K562 (cell line): ENCODE measurements around the gene SLC27A6. TPM values are rescaled to one million over a fixed set of nuclear protein-coding genes. Genes with fewer than 3 reads are reported as not detected.

Experiments used
- ATAC-seq: fragments of 200-7000 bp; cut with Tn5 transposase; 3 replicates; pipeline ENCODE4 v1.9.1; 2020; ENCODE audit warnings: moderate library complexity
- BruUV-seq: library from RNA; stranded (reverse); fragments of 400-500 nt; replicated peaks from 2 replicates; lab custom pipeline; 2021; lab: Mats Ljungman, UMichigan
- CTCF ChIA-PET: fragments of 300-600 bp; formaldehyde crosslinking; extraction: SDS; loops from one replicate; lab custom pipeline; 2021; ENCODE audit warnings: low intra/inter-chr PET ratio; lab: Yijun Ruan, JAX
- POLR2A ChIA-PET: fragments of 300-600, 350-650 bp; sonication (Branson Sonifier 250); formaldehyde crosslinking; extraction: SDS; loops from one replicate; lab custom pipeline; 2021; ENCODE audit warnings: antibody characterized with exemption, inconsistent platforms; lab: Yijun Ruan, JAX
- DNase-seq, 4 experiments: peaks; one replicate each; pipeline versions ENCODE4 v3.0.0 to v3.0.0-alpha.2; 2011 to 2018; ENCODE audit warnings: low spot score in 3 of 4, mixed read lengths in 3 of 4; ENCODE audit errors: extremely low read depth in 1 of 4
- FAIRE-seq: peaks from 2 replicates; lab custom pipeline; 2011; peaks lifted over from hg19 to GRCh38; lab: Jason Lieb, UNC
- H2AFZ ChIP-seq: 2 replicates; pipeline ENCODE4 v1.6.0; 2011; ENCODE audit warnings: low read depth, low read length, control low read depth, inconsistent platforms
- H3K27ac ChIP-seq: fragments of 200-600 bp; 3 replicates; pipeline ENCODE4 v1.8.0; 2011; ENCODE audit warnings: low read depth, mild to moderate bottlenecking, control low read depth, inconsistent platforms, low read length, moderate library complexity, mixed read lengths; ENCODE audit errors: extremely low read depth
- H3K27me3 ChIP-seq, 2 experiments: fragments of 300-600 bp in 1 of 2; 2 replicates in 1 of 2; 3 replicates in 1 of 2; pipeline versions ENCODE4 v1.6.0 to v1.8.0; 2011; ENCODE audit warnings: inconsistent platforms in 2 of 2, low read length in 2 of 2, mild to moderate bottlenecking in 1 of 2, mixed read lengths in 1 of 2, moderate library complexity in 1 of 2; ENCODE audit not compliant: control insufficient read depth in 2 of 2, insufficient read depth in 2 of 2
- H3K36me3 ChIP-seq: fragments of 300-600 bp; 3 replicates; pipeline ENCODE4 v1.8.0; 2011; ENCODE audit warnings: mild to moderate bottlenecking, low read length, inconsistent platforms; ENCODE audit not compliant: control insufficient read depth, insufficient read depth
- H3K4me1 ChIP-seq, 2 experiments: fragments of 200-600 bp in 1 of 2; replicated peaks in 1 of 2; 2 replicates in 1 of 2; 3 replicates in 1 of 2; pipeline versions ENCODE4 v1.5.1 to v1.8.0; 2011; ENCODE audit warnings: inconsistent platforms in 2 of 2, low read length in 2 of 2, mild to moderate bottlenecking in 1 of 2, mixed read lengths in 1 of 2, moderate library complexity in 1 of 2; ENCODE audit not compliant: control insufficient read depth in 2 of 2, insufficient read depth in 2 of 2
- H3K4me2 ChIP-seq: 2 replicates; pipeline ENCODE4 v1.6.1; 2011; ENCODE audit warnings: low read length, control low read depth, inconsistent platforms, mixed read lengths; ENCODE audit not compliant: insufficient read depth
- H3K4me3 ChIP-seq: fragments of 200-600 bp; sonication (generic), shearing (Covaris generic); 2 replicates; pipeline ENCODE4 v1.5.1; 2016; ENCODE audit warnings: control low read depth, inconsistent platforms
- H3K79me2 ChIP-seq: fragments of 200-600 bp; 3 replicates; pipeline ENCODE4 v1.8.0; 2011; ENCODE audit warnings: low read length, inconsistent platforms; ENCODE audit not compliant: control insufficient read depth, insufficient read depth
- H3K9ac ChIP-seq, 2 experiments: 2 replicates each; pipeline versions ENCODE4 v1.6.0 to v1.6.1; 2011; ENCODE audit warnings: low read depth in 2 of 2, low read length in 2 of 2, control low read depth in 1 of 2, inconsistent platforms in 1 of 2, mild to moderate bottlenecking in 1 of 2, mixed read lengths in 1 of 2; ENCODE audit not compliant: insufficient read depth in 1 of 2
- H3K9me1 ChIP-seq: one replicate; pipeline ENCODE4 v1.6.0; 2011; ENCODE audit warnings: inconsistent platforms, mild to moderate bottlenecking, low read length, moderate library complexity; ENCODE audit not compliant: control insufficient read depth, insufficient read depth
- H3K9me3 ChIP-seq: replicated peaks from 2 replicates; pipeline ENCODE4 v1.5.1; 2011; ENCODE audit warnings: low read depth, low read length, inconsistent platforms; ENCODE audit not compliant: control insufficient read depth, insufficient read depth
- H4K20me1 ChIP-seq: replicated peaks from 2 replicates; pipeline ENCODE4 v1.6.1; 2011; ENCODE audit warnings: low read length, inconsistent platforms, mixed read lengths; ENCODE audit not compliant: control insufficient read depth, insufficient read depth
- HIVEP1 ChIP-seq: fragments of 250-450 bp; sonication (Bioruptor Pico); IDR thresholded peaks from 2 replicates; pipeline ENCODE4 v1.4.0; 2020; ENCODE audit warnings: mild to moderate bottlenecking
- MAFK ChIP-seq: IDR thresholded peaks from 2 replicates; pipeline ENCODE4 v1.6.1; 2011; ENCODE audit warnings: low read length, improper control_type of control experiment
- MCM7 ChIP-seq, 2 experiments: fragments of 450-650 bp; IDR thresholded peaks; 2 replicates each; pipeline ENCODE4 v1.6.1; 2016 to 2018
- PBX2 ChIP-seq, 2 experiments: IDR thresholded peaks in 1 of 2; conservative IDR thresholded peaks in 1 of 2; 2 replicates each; pipeline ENCODE4 v1.6.1; 2016; ENCODE audit warnings: low read depth in 2 of 2, mild to moderate bottlenecking in 1 of 2, missing compliant biosample characterization in 1 of 2, missing genetic modification characterization in 1 of 2, moderate library complexity in 1 of 2
- ZBED1 ChIP-seq: IDR thresholded peaks from 2 replicates; pipeline ENCODE4 v1.6.1; 2014
- WGBS: fragments of 100-300 bp; shearing (Covaris generic); methylation state at CpG from one replicate; pipeline ENCODE4 v1.1.6; 2016; ENCODE audit warnings: low coverage, mixed read lengths; ENCODE audit not compliant: insufficient coverage; ENCODE audit errors: missing lambda C conversion rate; 5-methylcytosine and 5-hydroxymethylcytosine counted together
- in situ Hi-C: fragments of 300-500 bp; cut with MboI; formaldehyde crosslinking; loops from 4 replicates; pipeline ENCODE4 v1.15.0; 2018; ENCODE audit warnings: inconsistent platforms, mixed read lengths
- intact Hi-C: fragments of 100-400 bp; cut with micrococcal nuclease; formaldehyde crosslinking; loops from 2 replicates; pipeline ENCODE4 v1.14.2; 2022
- polyA plus RNA-seq, 8 experiments: library from polyadenylated mRNA; depleted of rRNA in 4 of 8; stranded (reverse) in 5 of 8; unstranded in 3 of 8; fragments of >200 nt; fragmentation: Nextera tagmentation in 2 of 8; fragmentation: Illumina TruSeq in 1 of 8; extraction: Ambion mirVana in 2 of 8; extraction: Trizol in 1 of 8; gene quantifications; 2 replicates each; pipeline versions ENCODE4 v1.2.1 to v1.2.3, GENCODE V29; 2011 to 2014; ENCODE audit warnings: inconsistent platforms in 1 of 8, missing spikeins in 1 of 8
- total RNA-seq, 7 experiments: library from RNA; depleted of rRNA in 6 of 7; stranded (reverse); fragments of >200 nt in 6 of 7; fragmentation: Illumina TruSeq in 2 of 7; extraction: Trizol in 2 of 7; gene quantifications; 2 replicates each; pipeline versions ENCODE4 v1.2.1 to v1.2.3, GENCODE V29; 2011 to 2021; ENCODE audit warnings: low replicate concordance in 1 of 7
- TF ChIP-seq, protein P1 (sequence below), 2 experiments: fragments of 450-650 bp; IDR thresholded peaks; 2 replicates each; pipeline ENCODE4 v1.6.1; 2016
- TF ChIP-seq, protein P2 (sequence below): fragments of 250-450 bp; sonication (Bioruptor Pico); IDR thresholded peaks from 2 replicates; pipeline ENCODE4 v1.5.0; 2022; ENCODE audit warnings: mild to moderate bottlenecking

Gene SLC27A6
- total and polyA plus RNA-seq, 9 of the 15 experiments (the other 6 are each of a cell fraction or from before 2014, with no cell fraction given) = 0.56 to 1.9 (median 1.2) TPM

- TF ChIP-seq, protein P1, sequence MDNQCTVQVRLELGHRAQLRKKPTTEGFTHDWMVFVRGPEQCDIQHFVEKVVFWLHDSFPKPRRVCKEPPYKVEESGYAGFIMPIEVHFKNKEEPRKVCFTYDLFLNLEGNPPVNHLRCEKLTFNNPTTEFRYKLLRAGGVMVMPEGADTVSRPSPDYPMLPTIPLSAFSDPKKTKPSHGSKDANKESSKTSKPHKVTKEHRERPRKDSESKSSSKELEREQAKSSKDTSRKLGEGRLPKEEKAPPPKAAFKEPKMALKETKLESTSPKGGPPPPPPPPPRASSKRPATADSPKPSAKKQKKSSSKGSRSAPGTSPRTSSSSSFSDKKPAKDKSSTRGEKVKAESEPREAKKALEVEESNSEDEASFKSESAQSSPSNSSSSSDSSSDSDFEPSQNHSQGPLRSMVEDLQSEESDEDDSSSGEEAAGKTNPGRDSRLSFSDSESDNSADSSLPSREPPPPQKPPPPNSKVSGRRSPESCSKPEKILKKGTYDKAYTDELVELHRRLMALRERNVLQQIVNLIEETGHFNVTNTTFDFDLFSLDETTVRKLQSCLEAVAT (IDR thresholded peaks at IDR 0.05) = no peak
- TF ChIP-seq PBX2 (CRISPR knock-in tag; IDR thresholded peaks at IDR 0.05; ENCODE audit: low read depth) (no peak), PBX2 (tag; conservative IDR thresholded peaks at IDR 0.05; ENCODE audit: low read depth) (no peak), MAFK (no peak), ZBED1 (no peak)
Observed at GRCh38 chr5:129001841-129002526, 36.7 kb downstream of the SLC27A6 start (continued).

GRCh38 chr5:129002527-129002842, 37.2 kb downstream of the SLC27A6 start:
- Histone ChIP-seq H3K79me2 (no peaks in the 10 kb centered on the region), H3K4me3 (no peak overlapping the region), H3K9me1 (no peaks in the 10 kb centered on the region), H3K9me3 (no peaks in the 10 kb centered on the region), H2AFZ (no peak overlapping the region), H3K36me3 (no peaks in the 10 kb centered on the region), H3K9ac (no peak overlapping the region), H3K4me2 (no peak overlapping the region), H3K4me1 (peaks cover 0 to 4% of the 10 kb centered on the region in 2 experiments; a peak in 2 of 5 replicates), H3K27me3 (no peaks in the 10 kb centered on the region), H4K20me1 (no peaks in the 10 kb centered on the region), H3K27ac (no peak overlapping the region)
- intact Hi-C loops = no loop called here
- ATAC-seq (no peak), DNase-seq (no peak), FAIRE-seq (no peak)
- POLR2A ChIA-PET = no interaction called here
- BruUV-seq = no TSS peak
- no CpG with 5 or more reads among the region's 2 CpGs for WGBS
- in situ Hi-C loops = no loop called here
- CTCF ChIA-PET = no interaction called here
- TF ChIP-seq, protein P2, sequence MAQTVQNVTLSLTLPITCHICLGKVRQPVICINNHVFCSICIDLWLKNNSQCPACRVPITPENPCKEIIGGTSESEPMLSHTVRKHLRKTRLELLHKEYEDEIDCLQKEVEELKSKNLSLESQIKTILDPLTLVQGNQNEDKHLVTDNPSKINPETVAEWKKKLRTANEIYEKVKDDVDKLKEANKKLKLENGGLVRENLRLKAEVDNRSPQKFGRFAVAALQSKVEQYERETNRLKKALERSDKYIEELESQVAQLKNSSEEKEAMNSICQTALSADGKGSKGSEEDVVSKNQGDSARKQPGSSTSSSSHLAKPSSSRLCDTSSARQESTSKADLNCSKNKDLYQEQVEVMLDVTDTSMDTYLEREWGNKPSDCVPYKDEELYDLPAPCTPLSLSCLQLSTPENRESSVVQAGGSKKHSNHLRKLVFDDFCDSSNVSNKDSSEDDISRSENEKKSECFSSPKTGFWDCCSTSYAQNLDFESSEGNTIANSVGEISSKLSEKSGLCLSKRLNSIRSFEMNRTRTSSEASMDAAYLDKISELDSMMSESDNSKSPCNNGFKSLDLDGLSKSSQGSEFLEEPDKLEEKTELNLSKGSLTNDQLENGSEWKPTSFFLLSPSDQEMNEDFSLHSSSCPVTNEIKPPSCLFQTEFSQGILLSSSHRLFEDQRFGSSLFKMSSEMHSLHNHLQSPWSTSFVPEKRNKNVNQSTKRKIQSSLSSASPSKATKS (CRISPR knock-in tag) = no peak
- TF ChIP-seq MCM7 (IDR thresholded peaks at IDR 0.05) (no peak), HIVEP1 (CRISPR knock-in tag) (no peak)
